ENCODE results near the gene SIPA1L3. TPM values are rescaled to one million over a fixed set of nuclear protein-coding genes. Genes with fewer than 3 reads are reported as not detected.

SIPA1L3 gene
- total and polyA plus RNA-seq, 9 of the 15 experiments (the other 6 are each of a cell fraction or from before 2014, with no cell fraction given) = 0.01 to 6.1 (median 2.5) TPM

GRCh38 chr19:37992761-37993160 lies 85.8 kb downstream of the SIPA1L3 start (continued):
- TF ChIP-seq GMEB1 (CRISPR knock-in tag; IDR thresholded peaks at IDR 0.05) = no peak

GRCh38 chr19:37994823-37995130 lies 87.8 kb downstream of the SIPA1L3 start:
- Histone ChIP-seq H3K9me3 (replicated peaks; ENCODE audit: control insufficient read depth, insufficient read depth, low read depth, low read length) (no peaks in the 10 kb centered on the region), H3K4me2 (ENCODE audit: insufficient read depth, low read length) (no peak overlapping the region), H2AFZ (ENCODE audit: low read depth, low read length) (no peak overlapping the region), H3K4me3 (no peak overlapping the region), H3K9ac (ENCODE audit: insufficient read depth in 1 of 2, low read depth in 2 of 2, low read length in 2 of 2) (no peak overlapping the region), H3K27me3 (ENCODE audit: control insufficient read depth in 2 of 2, insufficient read depth in 2 of 2, low read length in 2 of 2) (peaks cover 5 to 15% of the 10 kb centered on the region in 2 experiments; a peak in 3 of 5 replicates), H4K20me1 (replicated peaks; ENCODE audit: control insufficient read depth, insufficient read depth, low read length) (peaks cover 9% of the 10 kb centered on the region), H3K36me3 (ENCODE audit: control insufficient read depth, insufficient read depth, low read length) (no peaks in the 10 kb centered on the region), H3K9me1 (ENCODE audit: control insufficient read depth, insufficient read depth, low read length) (no peaks in the 10 kb centered on the region), H3K27ac (ENCODE audit: extremely low read depth, low read depth, low read length) (no peak overlapping the region), H3K79me2 (ENCODE audit: control insufficient read depth, insufficient read depth, low read length) (no peaks in the 10 kb centered on the region), H3K4me1 (replicated peaks in 1 of 2; ENCODE audit: control insufficient read depth in 2 of 2, insufficient read depth in 2 of 2, low read length in 2 of 2) (no peaks in the 10 kb centered on the region)
- ChIA-PET POLR2A (interaction anchor here (0.8 to 1.1 kb wide), 2 partner anchors 10 to 31 kb away, joined by 3 read pairs; no protein-coding TSS in a partner anchor), CTCF (ENCODE audit: low intra/inter-chr PET ratio) (no interaction called here)
- no TSS peak for BruUV-seq (replicated peaks)
- FAIRE-seq = no peak
- TF ChIP-seq MAX (CRISPR knock-in tag; IDR thresholded peaks at IDR 0.05) (no peak), CREB3 (tag; conservative IDR thresholded peaks at IDR 0.05; ENCODE audit: low read depth) (no peak), PTBP1 (IDR thresholded peaks at IDR 0.05; ENCODE audit: low read depth, low read length) (no peak), ZNF507 (tag; conservative IDR thresholded peaks at IDR 0.05) (no peak), NCOA1 (IDR thresholded peaks at IDR 0.05; ENCODE audit: low read depth) (no peak), ZFP1 (CRISPR knock-in tag; IDR thresholded peaks at IDR 0.05) (no peak)
- in situ Hi-C loops (cut with MboI) = no loop called here
- ATAC-seq = no peak
- intact Hi-C loops (cut with micrococcal nuclease) = no loop called here
- DNase-seq (ENCODE audit: extremely low read depth in 1 of 4, low spot score in 3 of 4) = no peak
- 5% methylated on average over 8 of the region's 8 CpGs for whole genome bisulfite sequencing (ENCODE audit: insufficient coverage, low coverage, missing lambda C conversion rate)

All from K562 (cell line).